Measurements from ENCODE around the gene ZNF282. TPM values are rescaled to one million over a fixed set of nuclear protein-coding genes. Genes with fewer than 3 reads are reported as not detected.

ZNF282 gene
- total RNA-seq, 1 donor from 2014 or later, result 15.0 TPM

GRCh38 chr7:149180722-149181449 is 14.5 kb upstream of the ZNF282 start:
- H3K27ac ChIP-seq (replicated peaks), result no peak overlapping the region
- H3K9me3 ChIP-seq (replicated peaks), result no peaks in the 10 kb centered on the region
- peaks cover 59% of the 10 kb centered on the region for H3K36me3 ChIP-seq
- no peaks in the 10 kb centered on the region for H3K27me3 ChIP-seq (ENCODE audit: low read depth)
- DNase-seq, result no peak
- H3K4me1 ChIP-seq, result peaks cover 15% of the 10 kb centered on the region
- TF ChIP-seq CTCF (IDR thresholded peaks at IDR 0.05; ENCODE audit: borderline replicate concordance), result no peak
- intact Hi-C loops (cut with micrococcal nuclease), result no loop called here
- H3K4me3 ChIP-seq, result no peak overlapping the region

GRCh38 chr7:149181450-149181790 is 13.9 kb upstream of the ZNF282 start:
- H3K4me3 ChIP-seq, result no peak overlapping the region
- intact Hi-C loops (cut with micrococcal nuclease), result no loop called here
- H3K36me3 ChIP-seq, result peaks cover 54% of the 10 kb centered on the region
- peaks cover 15% of the 10 kb centered on the region for H3K4me1 ChIP-seq
- no peak overlapping the region for H3K27ac ChIP-seq (replicated peaks)
- H3K27me3 ChIP-seq (ENCODE audit: low read depth), result no peaks in the 10 kb centered on the region
- no peak for DNase-seq
- H3K9me3 ChIP-seq (replicated peaks), result no peaks in the 10 kb centered on the region
- TF ChIP-seq CTCF (IDR thresholded peaks at IDR 0.05; ENCODE audit: borderline replicate concordance), result no peak

- Histone ChIP-seq H3K36me3 (peaks cover 25% of the 10 kb centered on the region), H3K4me1 (peaks cover 15% of the 10 kb centered on the region), H3K27me3 (ENCODE audit: low read depth) (no peaks in the 10 kb centered on the region), H3K9me3 (replicated peaks) (no peaks in the 10 kb centered on the region), H3K27ac (replicated peaks) (no peak overlapping the region), H3K4me3 (no peak overlapping the region)
- intact Hi-C loops (cut with micrococcal nuclease), result no loop called here
- TF ChIP-seq CTCF (IDR thresholded peaks at IDR 0.05; ENCODE audit: borderline replicate concordance), result no peak
- no peak for DNase-seq
Observed at GRCh38 chr7:149184274-149184673, 11.1 kb upstream of the ZNF282 start.

GRCh38 chr7:149188213-149188612 is 7.1 kb upstream of the ZNF282 start:
- H3K27ac ChIP-seq (replicated peaks), result no peak overlapping the region
- no peaks in the 10 kb centered on the region for H3K4me1 ChIP-seq
- H3K9me3 ChIP-seq (replicated peaks), result no peaks in the 10 kb centered on the region
- no peaks in the 10 kb centered on the region for H3K27me3 ChIP-seq (ENCODE audit: low read depth)
- no peak overlapping the region for H3K4me3 ChIP-seq
- no peak for TF ChIP-seq CTCF (IDR thresholded peaks at IDR 0.05; ENCODE audit: borderline replicate concordance)
- H3K36me3 ChIP-seq, result no peaks in the 10 kb centered on the region
- DNase-seq, result no peak
- intact Hi-C loops (cut with micrococcal nuclease), result no loop called here

GRCh38 chr7:149188637-149189259 is 6.6 kb upstream of the ZNF282 start:
- H3K4me3 ChIP-seq, result no peak overlapping the region
- no peaks in the 10 kb centered on the region for H3K4me1 ChIP-seq
- no peaks in the 10 kb centered on the region for H3K9me3 ChIP-seq (replicated peaks)
- intact Hi-C loops (cut with micrococcal nuclease), result no loop called here
- H3K27ac ChIP-seq (replicated peaks), result no peak overlapping the region
- no peak for DNase-seq
- no peak for TF ChIP-seq CTCF (IDR thresholded peaks at IDR 0.05; ENCODE audit: borderline replicate concordance)
- H3K36me3 ChIP-seq, result no peaks in the 10 kb centered on the region
- no peaks in the 10 kb centered on the region for H3K27me3 ChIP-seq (ENCODE audit: low read depth)
